NB4 (cell line): ENCODE measurements around the gene KRT32.

Source experiments
- DNase-seq: peaks from one replicate; pipeline ENCODE4 v3.0.0; 2010; ENCODE audit warnings: low read depth
- H3K4me3 ChIP-seq: one replicate; pipeline ENCODE4 v1.5.1; 2011; ENCODE audit warnings: mild to moderate bottlenecking, low read depth, low read length, moderate library complexity
- CTCF ChIP-seq: IDR thresholded peaks from one replicate; pipeline ENCODE4 v1.5.1; 2012; ENCODE audit warnings: low read depth, low read length
- MAX ChIP-seq: IDR thresholded peaks from 2 replicates; pipeline ENCODE4 v1.6.1; 2011; ENCODE audit warnings: low read depth, low read length
- MYC ChIP-seq: IDR thresholded peaks from 2 replicates; pipeline ENCODE4 v1.6.1; 2011; ENCODE audit warnings: low read depth, low read length
- POLR2A ChIP-seq: IDR thresholded peaks from 2 replicates; pipeline ENCODE4 v1.6.1; 2011; ENCODE audit warnings: mild to moderate bottlenecking; ENCODE audit not compliant: insufficient read length; ENCODE audit errors: extremely low read depth

Gene KRT32

GRCh38 chr17:41415411-41415810, 51.8 kb downstream of the KRT32 start:
- no peak for DNase-seq

GRCh38 chr17:41413982-41414381, 53.2 kb downstream of the KRT32 start:
- no peak overlapping the region for H3K4me3 ChIP-seq
- DNase-seq: no peak
- no peak for TF ChIP-seq MYC
- no peak for TF ChIP-seq POLR2A
- TF ChIP-seq CTCF: no peak
- no peak for TF ChIP-seq MAX

More at GRCh38 chr17:41415411-41415810, 51.8 kb downstream of the KRT32 start:
- TF ChIP-seq POLR2A (no peak), CTCF (no peak), MAX (no peak), MYC (no peak)
- no peak overlapping the region for H3K4me3 ChIP-seq

GRCh38 chr17:41413353-41413957, 53.7 kb downstream of the KRT32 start:
- no peak overlapping the region for H3K4me3 ChIP-seq
- DNase-seq: no peak
- TF ChIP-seq POLR2A (no peak), MAX (no peak), CTCF (no peak), MYC (no peak)

GRCh38 chr17:41411072-41411840, 55.9 kb downstream of the KRT32 start:
- TF ChIP-seq MAX (no peak), MYC (no peak), POLR2A (no peak), CTCF (no peak)
- no peak for DNase-seq

More at GRCh38 chr17:41411072-41411840, 55.9 kb downstream of the KRT32 start:
- H3K4me3 ChIP-seq: no peak overlapping the region
